A673 (cell line): ENCODE results near the gene SLC35F1.

Experiments used
- EZH2 ChIP-seq: fragments of 200-600 bp; sonication (generic); IDR thresholded peaks from 2 replicates; pipeline ENCODE4 v1.6.1; 2017; ENCODE audit warnings: borderline replicate concordance, low read depth, mild to moderate bottlenecking, mixed read lengths, antibody characterized with exemption, low read length; ENCODE audit not compliant: poor library complexity, severe bottlenecking
- TF ChIP-seq, protein P1 (sequence below): fragments of 300-800, 200-600 bp; sonication (generic); conservative IDR thresholded peaks from 2 replicates; pipeline ENCODE4 v1.5.1; 2017; ENCODE audit warnings: low read depth, mild to moderate bottlenecking, antibody characterized with exemption, low read length, moderate library complexity, mixed read lengths

DNA sequence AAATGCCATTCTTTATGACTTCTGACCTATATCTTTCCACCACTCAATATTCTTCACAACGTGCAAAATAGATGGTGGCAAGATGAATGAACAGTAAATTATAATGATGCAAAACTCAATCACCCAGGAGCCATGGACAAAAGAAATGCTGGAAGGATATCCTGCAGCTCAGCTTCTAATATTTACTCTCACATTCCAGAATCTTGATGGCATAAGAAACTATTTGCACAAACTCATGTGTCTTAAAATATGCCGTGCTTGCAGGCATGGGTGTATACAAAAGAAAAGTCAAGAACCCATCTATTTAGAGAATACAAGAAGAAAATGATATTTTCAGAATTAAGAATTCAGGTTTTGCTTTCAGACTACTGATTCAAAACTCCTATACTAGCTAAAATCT, 217.8 kb downstream of the SLC35F1 start:
- TF ChIP-seq, protein P1, sequence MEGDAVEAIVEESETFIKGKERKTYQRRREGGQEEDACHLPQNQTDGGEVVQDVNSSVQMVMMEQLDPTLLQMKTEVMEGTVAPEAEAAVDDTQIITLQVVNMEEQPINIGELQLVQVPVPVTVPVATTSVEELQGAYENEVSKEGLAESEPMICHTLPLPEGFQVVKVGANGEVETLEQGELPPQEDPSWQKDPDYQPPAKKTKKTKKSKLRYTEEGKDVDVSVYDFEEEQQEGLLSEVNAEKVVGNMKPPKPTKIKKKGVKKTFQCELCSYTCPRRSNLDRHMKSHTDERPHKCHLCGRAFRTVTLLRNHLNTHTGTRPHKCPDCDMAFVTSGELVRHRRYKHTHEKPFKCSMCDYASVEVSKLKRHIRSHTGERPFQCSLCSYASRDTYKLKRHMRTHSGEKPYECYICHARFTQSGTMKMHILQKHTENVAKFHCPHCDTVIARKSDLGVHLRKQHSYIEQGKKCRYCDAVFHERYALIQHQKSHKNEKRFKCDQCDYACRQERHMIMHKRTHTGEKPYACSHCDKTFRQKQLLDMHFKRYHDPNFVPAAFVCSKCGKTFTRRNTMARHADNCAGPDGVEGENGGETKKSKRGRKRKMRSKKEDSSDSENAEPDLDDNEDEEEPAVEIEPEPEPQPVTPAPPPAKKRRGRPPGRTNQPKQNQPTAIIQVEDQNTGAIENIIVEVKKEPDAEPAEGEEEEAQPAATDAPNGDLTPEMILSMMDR: no peak
- no peak for TF ChIP-seq EZH2
